ENCODE results near the gene TCF12.
"Not testable (repeated sequence)": the region's sequence is repeated elsewhere in the genome, so short reads cannot be mapped to it uniquely, and the experiment has no call there.

TCF12 gene

GRCh38 chr15:56934269-56934668, 15.8 kb downstream of the TCF12 start:
- in situ Hi-C loops (cut with MboI; ENCODE audit: low pct_unique_long_range_greater_than_20kb, low sequenced_read_pairs) = no loop called here
- DNase-seq = no peak

- no peak for DNase-seq
- in situ Hi-C loops (cut with MboI; ENCODE audit: low pct_unique_long_range_greater_than_20kb, low sequenced_read_pairs) = no loop called here
Observed at GRCh38 chr15:56936929-56937328, 18.5 kb downstream of the TCF12 start.

- in situ Hi-C loops (cut with MboI; ENCODE audit: low pct_unique_long_range_greater_than_20kb, low sequenced_read_pairs) = no loop called here
- DNase-seq = no peak
Observed at GRCh38 chr15:56939257-56939656, 20.8 kb downstream of the TCF12 start.

- in situ Hi-C loops (cut with MboI; ENCODE audit: low pct_unique_long_range_greater_than_20kb, low sequenced_read_pairs) = no loop called here
- DNase-seq = no peak
Observed at GRCh38 chr15:56940388-56940787, 21.9 kb downstream of the TCF12 start.

GRCh38 chr15:56942118-56942517, 23.7 kb downstream of the TCF12 start:
- no peak for DNase-seq
- in situ Hi-C loops (cut with MboI; ENCODE audit: low pct_unique_long_range_greater_than_20kb, low sequenced_read_pairs) = no loop called here

GRCh38 chr15:56943403-56943802, 25.0 kb downstream of the TCF12 start:
- in situ Hi-C loops (cut with MboI; ENCODE audit: low pct_unique_long_range_greater_than_20kb, low sequenced_read_pairs) = no loop called here
- DNase-seq = no peak

GRCh38 chr15:56944485-56944884, 26.0 kb downstream of the TCF12 start:
- in situ Hi-C loops (cut with MboI; ENCODE audit: low pct_unique_long_range_greater_than_20kb, low sequenced_read_pairs) = no loop called here
- DNase-seq = no peak

GRCh38 chr15:56946150-56946549, 27.7 kb downstream of the TCF12 start:
- in situ Hi-C loops (cut with MboI; ENCODE audit: low pct_unique_long_range_greater_than_20kb, low sequenced_read_pairs) = no loop called here

GRCh38 chr15:56948000-56948763, 29.7 kb downstream of the TCF12 start:
- in situ Hi-C loops (cut with MboI; ENCODE audit: low pct_unique_long_range_greater_than_20kb, low sequenced_read_pairs) = no loop called here
- no peak for DNase-seq

More at GRCh38 chr15:56946150-56946549, 27.7 kb downstream of the TCF12 start:
- DNase-seq = no peak

GRCh38 chr15:56948764-56949101, 30.3 kb downstream of the TCF12 start:
- in situ Hi-C loops (cut with MboI; ENCODE audit: low pct_unique_long_range_greater_than_20kb, low sequenced_read_pairs) = no loop called here
- DNase-seq = no peak

- DNase-seq = no peak
- in situ Hi-C loops (cut with MboI; ENCODE audit: low pct_unique_long_range_greater_than_20kb, low sequenced_read_pairs) = no loop called here
Observed at GRCh38 chr15:56950979-56951378, 32.5 kb downstream of the TCF12 start.

- in situ Hi-C loops (cut with MboI; ENCODE audit: low pct_unique_long_range_greater_than_20kb, low sequenced_read_pairs) = no loop called here
Observed at GRCh38 chr15:56953790-56954189, 35.3 kb downstream of the TCF12 start.

GRCh38 chr15:56955011-56955410, 36.6 kb downstream of the TCF12 start:
- in situ Hi-C loops (cut with MboI; ENCODE audit: low pct_unique_long_range_greater_than_20kb, low sequenced_read_pairs); DNase-seq: not testable (repeated sequence)

More at GRCh38 chr15:56953790-56954189, 35.3 kb downstream of the TCF12 start:
- DNase-seq = no peak

- in situ Hi-C loops (cut with MboI; ENCODE audit: low pct_unique_long_range_greater_than_20kb, low sequenced_read_pairs) = no loop called here
- no peak for DNase-seq
Observed at GRCh38 chr15:56956538-56956937, 38.1 kb downstream of the TCF12 start.

GRCh38 chr15:56957812-56958406, 39.5 kb downstream of the TCF12 start:
- in situ Hi-C loops (cut with MboI; ENCODE audit: low pct_unique_long_range_greater_than_20kb, low sequenced_read_pairs) = no loop called here
- no peak for DNase-seq

- in situ Hi-C loops (cut with MboI; ENCODE audit: low pct_unique_long_range_greater_than_20kb, low sequenced_read_pairs) = no loop called here
- no peak for DNase-seq
Observed at GRCh38 chr15:56959318-56959648, 40.8 kb downstream of the TCF12 start.

- no peak for DNase-seq
- in situ Hi-C loops (cut with MboI; ENCODE audit: low pct_unique_long_range_greater_than_20kb, low sequenced_read_pairs) = no loop called here
Observed at GRCh38 chr15:56960116-56960515, 41.7 kb downstream of the TCF12 start.

GRCh38 chr15:56963126-56963525, 44.7 kb downstream of the TCF12 start:
- in situ Hi-C loops (cut with MboI; ENCODE audit: low pct_unique_long_range_greater_than_20kb, low sequenced_read_pairs) = no loop called here
- DNase-seq = no peak

GRCh38 chr15:56963710-56964109, 45.3 kb downstream of the TCF12 start:
- in situ Hi-C loops (cut with MboI; ENCODE audit: low pct_unique_long_range_greater_than_20kb, low sequenced_read_pairs) = no loop called here

GRCh38 chr15:56964182-56964581, 45.7 kb downstream of the TCF12 start:
- in situ Hi-C loops (cut with MboI; ENCODE audit: low pct_unique_long_range_greater_than_20kb, low sequenced_read_pairs) = no loop called here
- DNase-seq = no peak

More at GRCh38 chr15:56963710-56964109, 45.3 kb downstream of the TCF12 start:
- DNase-seq = no peak
